ENCODE measurements around the gene RFX2.

- TF ChIP-seq CTCF (IDR thresholded peaks at IDR 0.05; ENCODE audit: insufficient read depth, low read depth, low read length) (no peak), EZH2 (IDR thresholded peaks at IDR 0.05; ENCODE audit: insufficient read depth, low read length) (no peak)
These were observed 18.5 kb downstream of the RFX2 start for GRCh38 chr19:6091771-6092291.
